Vagina (tissue), 2 donors: Measurements from ENCODE around the gene OBSCN.
"Not testable (repeated sequence)": the region's sequence is repeated elsewhere in the genome, so short reads cannot be mapped to it uniquely, and the experiment has no call there.

Experiments used
- POLR2A ChIP-seq, 2 donors: fragments of 450-650 bp; IDR thresholded peaks; one replicate each; pipeline ENCODE4 v1.6.1; 2017; ENCODE audit warnings: antibody characterized with exemption in 2 of 2, mild to moderate bottlenecking in 2 of 2, moderate library complexity in 2 of 2
- TF ChIP-seq, protein P1 (sequence below), 3 experiments: fragments of 450-650 bp in 2 of 3; fragments of 200-600 bp in 1 of 3; sonication (generic) in 1 of 3; IDR thresholded peaks; one replicate each; pipeline ENCODE4 v1.5.1; 2017 to 2019; ENCODE audit warnings: antibody characterized with exemption in 3 of 3, mild to moderate bottlenecking in 2 of 3, moderate library complexity in 2 of 3

DNA sequence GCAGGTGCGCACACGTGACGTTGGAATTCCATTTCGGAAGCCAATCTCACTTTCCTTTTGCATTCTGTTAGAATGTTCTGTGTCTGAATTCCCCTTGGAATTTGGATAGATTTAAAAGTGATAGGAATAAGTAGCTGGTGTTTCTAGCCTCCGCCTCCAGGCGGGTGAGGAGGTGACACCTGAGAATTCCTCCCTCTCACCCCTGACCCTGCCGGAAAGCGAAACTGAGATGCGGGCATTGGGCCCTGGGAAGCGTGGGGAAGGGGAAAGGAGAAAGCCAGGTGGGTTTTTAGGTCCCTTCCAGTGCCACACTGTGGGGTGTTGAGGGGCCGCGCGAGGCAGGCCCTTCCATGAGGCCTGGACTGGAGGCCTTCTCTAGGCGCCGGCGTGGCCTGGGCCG, 61.6 kb downstream of the OBSCN start:
- TF ChIP-seq, protein P1, sequence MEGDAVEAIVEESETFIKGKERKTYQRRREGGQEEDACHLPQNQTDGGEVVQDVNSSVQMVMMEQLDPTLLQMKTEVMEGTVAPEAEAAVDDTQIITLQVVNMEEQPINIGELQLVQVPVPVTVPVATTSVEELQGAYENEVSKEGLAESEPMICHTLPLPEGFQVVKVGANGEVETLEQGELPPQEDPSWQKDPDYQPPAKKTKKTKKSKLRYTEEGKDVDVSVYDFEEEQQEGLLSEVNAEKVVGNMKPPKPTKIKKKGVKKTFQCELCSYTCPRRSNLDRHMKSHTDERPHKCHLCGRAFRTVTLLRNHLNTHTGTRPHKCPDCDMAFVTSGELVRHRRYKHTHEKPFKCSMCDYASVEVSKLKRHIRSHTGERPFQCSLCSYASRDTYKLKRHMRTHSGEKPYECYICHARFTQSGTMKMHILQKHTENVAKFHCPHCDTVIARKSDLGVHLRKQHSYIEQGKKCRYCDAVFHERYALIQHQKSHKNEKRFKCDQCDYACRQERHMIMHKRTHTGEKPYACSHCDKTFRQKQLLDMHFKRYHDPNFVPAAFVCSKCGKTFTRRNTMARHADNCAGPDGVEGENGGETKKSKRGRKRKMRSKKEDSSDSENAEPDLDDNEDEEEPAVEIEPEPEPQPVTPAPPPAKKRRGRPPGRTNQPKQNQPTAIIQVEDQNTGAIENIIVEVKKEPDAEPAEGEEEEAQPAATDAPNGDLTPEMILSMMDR (IDR thresholded peaks at IDR 0.05), result not testable (repeated sequence)
- TF ChIP-seq POLR2A (IDR thresholded peaks at IDR 0.05), result not testable (repeated sequence)
